WTC11 (cell line): ENCODE measurements around the gene CLK1. TPM values are rescaled to one million over a fixed set of nuclear protein-coding genes. Genes with fewer than 3 reads are reported as not detected.

ENCODE experiments used
- ATAC-seq: fragments of 200-7000 bp; cut with Tn5 transposase; 2 replicates; pipeline ENCODE4 v1.10.0; 2021; ENCODE audit warnings: mild to moderate bottlenecking, moderate library complexity
- CTCF ChIA-PET: fragments of 300-600 bp; sonication (Branson Sonifier 250); formaldehyde crosslinking; loops from one replicate; lab custom pipeline; 2021; ENCODE audit warnings: antibody characterized with exemption; lab: Charles Lee
- POLR2A ChIA-PET: fragments of 350-600 bp; sonication (Branson Sonifier 250); formaldehyde crosslinking; loops from one replicate; lab custom pipeline; 2021; ENCODE audit warnings: antibody characterized with exemption; lab: Charles Lee
- DNase-seq: peaks from one replicate; pipeline ENCODE4 v3.0.0; 2021; ENCODE audit warnings: low spot score
- H3K27ac Mint-ChIP-seq: 2 replicates; pipeline ENCODE4 v1.8.0; 2021; ENCODE audit warnings: mixed read lengths
- H3K27me3 Mint-ChIP-seq: 2 replicates; pipeline ENCODE4 v1.8.0; 2021; ENCODE audit warnings: low read depth, mild to moderate bottlenecking, moderate library complexity, mixed read lengths
- H3K36me3 Mint-ChIP-seq: 2 replicates; pipeline ENCODE4 v1.8.0; 2021; ENCODE audit warnings: mixed read lengths
- H3K4me1 Mint-ChIP-seq: 2 replicates; pipeline ENCODE4 v1.8.0; 2022; ENCODE audit warnings: mixed read lengths
- H3K4me3 Mint-ChIP-seq: 2 replicates; pipeline ENCODE4 v1.8.0; 2021; ENCODE audit warnings: mild to moderate bottlenecking, moderate library complexity, mixed read lengths
- H3K9me3 Mint-ChIP-seq: 2 replicates; pipeline ENCODE4 v1.8.0; 2021; ENCODE audit warnings: mixed read lengths
- ATF1 ChIP-seq: sonication (generic); formaldehyde crosslinking; IDR thresholded peaks from 2 replicates; pipeline ENCODE4 v1.8.1; 2023; ENCODE audit warnings: mild to moderate bottlenecking, moderate library complexity, missing genetic modification reagents
- E2F5 ChIP-seq: sonication (generic); formaldehyde crosslinking; IDR thresholded peaks from 2 replicates; pipeline ENCODE4 v1.8.1; 2022; ENCODE audit warnings: mild to moderate bottlenecking, moderate library complexity, missing genetic modification reagents
- FOXJ3 ChIP-seq: sonication (generic); formaldehyde crosslinking; IDR thresholded peaks from 2 replicates; pipeline ENCODE4 v1.9.0; 2021; ENCODE audit warnings: missing genetic modification reagents, mild to moderate bottlenecking, borderline replicate concordance
- GABPB1 ChIP-seq: sonication (generic); formaldehyde crosslinking; IDR thresholded peaks from 2 replicates; pipeline ENCODE4 v1.8.1; 2023; ENCODE audit warnings: mild to moderate bottlenecking, missing genetic modification reagents
- KAT7 ChIP-seq: sonication (generic); formaldehyde crosslinking; IDR thresholded peaks from 2 replicates; pipeline ENCODE4 v1.8.1; 2023; ENCODE audit warnings: missing genetic modification reagents, mild to moderate bottlenecking, borderline replicate concordance
- NR1H2 ChIP-seq: sonication (generic); formaldehyde crosslinking; IDR thresholded peaks from 2 replicates; pipeline ENCODE4 v1.9.0; 2021; ENCODE audit warnings: mild to moderate bottlenecking, moderate library complexity, missing genetic modification reagents
- NR2C2 ChIP-seq: sonication (generic); formaldehyde crosslinking; IDR thresholded peaks from 2 replicates; pipeline ENCODE4 v1.8.0; 2022; ENCODE audit warnings: mild to moderate bottlenecking, missing genetic modification reagents
- NR3C1 ChIP-seq: sonication (generic); formaldehyde crosslinking; conservative IDR thresholded peaks from 2 replicates; pipeline ENCODE4 v1.8.1; 2023; ENCODE audit warnings: low read depth, mild to moderate bottlenecking, missing genetic modification reagents
- PREB ChIP-seq: sonication (generic); formaldehyde crosslinking; IDR thresholded peaks from 2 replicates; pipeline ENCODE4 v1.8.1; 2022; ENCODE audit warnings: mild to moderate bottlenecking, missing genetic modification reagents, moderate library complexity, borderline replicate concordance
- PRRX2 ChIP-seq: fragments of 250-450 bp; sonication (Bioruptor Pico); IDR thresholded peaks from 2 replicates; pipeline ENCODE4 v1.8.0; 2021; ENCODE audit warnings: mild to moderate bottlenecking
- ZNF416 ChIP-seq: fragments of 250-450 bp; sonication (Bioruptor Pico); IDR thresholded peaks from 2 replicates; pipeline ENCODE4 v1.9.0; 2021; ENCODE audit warnings: mild to moderate bottlenecking, inconsistent platforms
- total RNA-seq: library from RNA; stranded (reverse); gene quantifications from 3 replicates; pipeline ENCODE4 v1.2.3, GENCODE V29; 2021
- TF ChIP-seq, protein P1 (sequence below): sonication (generic); formaldehyde crosslinking; IDR thresholded peaks from 2 replicates; pipeline ENCODE4 v1.8.1; 2022; ENCODE audit warnings: low read depth, missing genetic modification reagents, borderline replicate concordance
- TF ChIP-seq, protein P2 (sequence below): sonication (generic); formaldehyde crosslinking; IDR thresholded peaks from 2 replicates; pipeline ENCODE4 v1.8.0; 2022; ENCODE audit warnings: mild to moderate bottlenecking, missing genetic modification reagents
- TF ChIP-seq, protein P3 (sequence below): sonication (generic); formaldehyde crosslinking; IDR thresholded peaks from 2 replicates; pipeline ENCODE4 v1.8.0; 2023; ENCODE audit warnings: missing genetic modification reagents, mild to moderate bottlenecking, borderline replicate concordance

The CLK1 gene
- total RNA-seq, 1 experiment from 2014 or later, result 25.5 TPM

GRCh38 chr2:200845194-200845593 lies 19.3 kb downstream of the CLK1 start (continued):
- TF ChIP-seq, protein P1, sequence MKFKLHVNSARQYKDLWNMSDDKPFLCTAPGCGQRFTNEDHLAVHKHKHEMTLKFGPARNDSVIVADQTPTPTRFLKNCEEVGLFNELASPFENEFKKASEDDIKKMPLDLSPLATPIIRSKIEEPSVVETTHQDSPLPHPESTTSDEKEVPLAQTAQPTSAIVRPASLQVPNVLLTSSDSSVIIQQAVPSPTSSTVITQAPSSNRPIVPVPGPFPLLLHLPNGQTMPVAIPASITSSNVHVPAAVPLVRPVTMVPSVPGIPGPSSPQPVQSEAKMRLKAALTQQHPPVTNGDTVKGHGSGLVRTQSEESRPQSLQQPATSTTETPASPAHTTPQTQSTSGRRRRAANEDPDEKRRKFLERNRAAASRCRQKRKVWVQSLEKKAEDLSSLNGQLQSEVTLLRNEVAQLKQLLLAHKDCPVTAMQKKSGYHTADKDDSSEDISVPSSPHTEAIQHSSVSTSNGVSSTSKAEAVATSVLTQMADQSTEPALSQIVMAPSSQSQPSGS (CRISPR knock-in tag), result no peak
- TF ChIP-seq, protein P2, sequence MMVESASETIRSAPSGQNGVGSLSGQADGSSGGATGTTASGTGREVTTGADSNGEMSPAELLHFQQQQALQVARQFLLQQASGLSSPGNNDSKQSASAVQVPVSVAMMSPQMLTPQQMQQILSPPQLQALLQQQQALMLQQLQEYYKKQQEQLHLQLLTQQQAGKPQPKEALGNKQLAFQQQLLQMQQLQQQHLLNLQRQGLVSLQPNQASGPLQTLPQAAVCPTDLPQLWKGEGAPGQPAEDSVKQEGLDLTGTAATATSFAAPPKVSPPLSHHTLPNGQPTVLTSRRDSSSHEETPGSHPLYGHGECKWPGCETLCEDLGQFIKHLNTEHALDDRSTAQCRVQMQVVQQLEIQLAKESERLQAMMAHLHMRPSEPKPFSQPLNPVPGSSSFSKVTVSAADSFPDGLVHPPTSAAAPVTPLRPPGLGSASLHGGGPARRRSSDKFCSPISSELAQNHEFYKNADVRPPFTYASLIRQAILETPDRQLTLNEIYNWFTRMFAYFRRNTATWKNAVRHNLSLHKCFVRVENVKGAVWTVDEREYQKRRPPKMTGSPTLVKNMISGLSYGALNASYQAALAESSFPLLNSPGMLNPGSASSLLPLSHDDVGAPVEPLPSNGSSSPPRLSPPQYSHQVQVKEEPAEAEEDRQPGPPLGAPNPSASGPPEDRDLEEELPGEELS, result no peak

DNA sequence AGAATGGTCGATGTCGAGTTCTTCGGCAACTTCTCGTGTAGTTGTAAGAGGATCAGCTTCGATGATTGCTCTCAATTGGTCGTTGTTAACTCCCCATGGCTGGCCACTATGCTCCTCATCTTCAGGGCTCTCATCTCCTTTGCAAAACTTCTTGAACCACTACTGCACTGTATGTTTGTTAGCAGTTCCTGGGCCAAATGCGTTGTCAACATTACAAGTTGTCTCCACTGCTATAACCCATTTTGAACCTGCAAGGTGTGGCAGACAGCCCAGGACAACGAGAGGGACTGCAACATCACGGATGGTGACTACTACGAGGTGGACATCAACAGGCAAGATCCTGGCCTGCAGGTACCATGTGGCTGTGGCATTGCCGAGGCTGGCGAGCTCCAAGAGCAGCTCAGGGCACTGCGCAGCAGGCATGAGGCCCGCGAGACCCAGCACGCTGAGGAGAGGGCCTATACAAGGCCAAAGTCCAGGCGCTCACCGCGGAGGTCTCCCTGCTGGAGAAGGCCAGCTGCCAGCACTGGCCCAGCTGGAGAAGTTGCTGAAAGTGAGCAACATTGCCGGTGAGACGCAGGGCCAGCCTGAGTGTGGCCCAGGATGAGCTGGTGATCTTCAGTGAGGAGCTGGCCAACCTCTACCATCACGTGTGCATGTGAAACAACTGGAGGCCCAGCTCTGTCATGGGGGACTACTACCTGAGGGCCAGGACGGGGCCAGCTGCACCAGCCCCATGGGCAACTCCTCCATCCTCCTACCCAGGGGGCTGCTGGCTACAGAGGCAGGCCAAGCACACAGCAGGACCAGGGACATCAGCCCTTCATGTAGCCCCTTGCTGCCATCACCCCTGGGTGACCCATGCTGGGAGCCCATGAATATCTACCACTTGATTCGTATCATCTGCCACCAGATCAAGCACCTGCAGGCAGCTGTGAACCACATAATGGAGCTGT lies 20.2 kb downstream of the CLK1 start:
- ATAC-seq, result no peak
- H3K9me3 Mint-ChIP-seq, result no peaks in the 10 kb centered on the region
- TF ChIP-seq ATF1 (CRISPR knock-in tag) (no peak), GABPB1 (CRISPR knock-in tag) (peak; percentile 68; the same call in 1 of the 2 replicates), PREB (CRISPR knock-in tag) (peak; percentile 32; the same call in 1 of the 2 replicates)
- TF ChIP-seq, all 79 proteins: peak for 2
- no peak for DNase-seq
- ChIA-PET CTCF (no interaction called here), POLR2A (interaction anchor here (1.0 kb wide), 2 partner anchors 19 to 20 kb away, joined by 3 to 4 read pairs; partner anchors contain the start of gene CLK1)
- H3K4me1 Mint-ChIP-seq, result peaks cover 6% of the 10 kb centered on the region
- no peaks in the 10 kb centered on the region for H3K27me3 Mint-ChIP-seq
- no peak overlapping the region for H3K27ac Mint-ChIP-seq
- no peak overlapping the region for H3K4me3 Mint-ChIP-seq
- no peaks in the 10 kb centered on the region for H3K36me3 Mint-ChIP-seq

- ATAC-seq (peak; percentile 16; the same call in 1 of the 2 replicates), DNase-seq (no peak)
- Mint-ChIP-seq H3K4me1 (peaks cover 7% of the 10 kb centered on the region), H3K36me3 (peaks cover 5% of the 10 kb centered on the region), H3K9me3 (peaks cover 24% of the 10 kb centered on the region), H3K27ac (no peak overlapping the region), H3K4me3 (no peak overlapping the region), H3K27me3 (no peaks in the 10 kb centered on the region)
- ChIA-PET POLR2A (no interaction called here), CTCF (no interaction called here)
- TF ChIP-seq PREB (CRISPR knock-in tag), result no peak
- TF ChIP-seq NR2C2 (CRISPR knock-in tag), result no peak
- TF ChIP-seq, protein P2, result no peak
Observed at GRCh38 chr2:200839513-200839912, 24.9 kb downstream of the CLK1 start.

GRCh38 chr2:200834701-200835100 lies 29.8 kb downstream of the CLK1 start:
- H3K9me3 Mint-ChIP-seq, result peaks cover 24% of the 10 kb centered on the region
- POLR2A ChIA-PET, result no interaction called here
- no peaks in the 10 kb centered on the region; the same call in 1 of the 2 replicates for H3K27me3 Mint-ChIP-seq
- no peak overlapping the region for H3K4me3 Mint-ChIP-seq
- H3K36me3 Mint-ChIP-seq, result peaks cover 5% of the 10 kb centered on the region
- no peak for ATAC-seq
- peaks cover 5% of the 10 kb centered on the region for H3K4me1 Mint-ChIP-seq
- CTCF ChIA-PET, result no interaction called here
- H3K27ac Mint-ChIP-seq, result no peak overlapping the region
- DNase-seq, result no peak
- no peak for TF ChIP-seq KAT7 (CRISPR knock-in tag)
- TF ChIP-seq PRRX2 (CRISPR knock-in tag), result no peak
- TF ChIP-seq FOXJ3 (CRISPR knock-in tag), result no peak
- no peak for TF ChIP-seq NR3C1 (CRISPR knock-in tag)
- TF ChIP-seq, protein P3, sequence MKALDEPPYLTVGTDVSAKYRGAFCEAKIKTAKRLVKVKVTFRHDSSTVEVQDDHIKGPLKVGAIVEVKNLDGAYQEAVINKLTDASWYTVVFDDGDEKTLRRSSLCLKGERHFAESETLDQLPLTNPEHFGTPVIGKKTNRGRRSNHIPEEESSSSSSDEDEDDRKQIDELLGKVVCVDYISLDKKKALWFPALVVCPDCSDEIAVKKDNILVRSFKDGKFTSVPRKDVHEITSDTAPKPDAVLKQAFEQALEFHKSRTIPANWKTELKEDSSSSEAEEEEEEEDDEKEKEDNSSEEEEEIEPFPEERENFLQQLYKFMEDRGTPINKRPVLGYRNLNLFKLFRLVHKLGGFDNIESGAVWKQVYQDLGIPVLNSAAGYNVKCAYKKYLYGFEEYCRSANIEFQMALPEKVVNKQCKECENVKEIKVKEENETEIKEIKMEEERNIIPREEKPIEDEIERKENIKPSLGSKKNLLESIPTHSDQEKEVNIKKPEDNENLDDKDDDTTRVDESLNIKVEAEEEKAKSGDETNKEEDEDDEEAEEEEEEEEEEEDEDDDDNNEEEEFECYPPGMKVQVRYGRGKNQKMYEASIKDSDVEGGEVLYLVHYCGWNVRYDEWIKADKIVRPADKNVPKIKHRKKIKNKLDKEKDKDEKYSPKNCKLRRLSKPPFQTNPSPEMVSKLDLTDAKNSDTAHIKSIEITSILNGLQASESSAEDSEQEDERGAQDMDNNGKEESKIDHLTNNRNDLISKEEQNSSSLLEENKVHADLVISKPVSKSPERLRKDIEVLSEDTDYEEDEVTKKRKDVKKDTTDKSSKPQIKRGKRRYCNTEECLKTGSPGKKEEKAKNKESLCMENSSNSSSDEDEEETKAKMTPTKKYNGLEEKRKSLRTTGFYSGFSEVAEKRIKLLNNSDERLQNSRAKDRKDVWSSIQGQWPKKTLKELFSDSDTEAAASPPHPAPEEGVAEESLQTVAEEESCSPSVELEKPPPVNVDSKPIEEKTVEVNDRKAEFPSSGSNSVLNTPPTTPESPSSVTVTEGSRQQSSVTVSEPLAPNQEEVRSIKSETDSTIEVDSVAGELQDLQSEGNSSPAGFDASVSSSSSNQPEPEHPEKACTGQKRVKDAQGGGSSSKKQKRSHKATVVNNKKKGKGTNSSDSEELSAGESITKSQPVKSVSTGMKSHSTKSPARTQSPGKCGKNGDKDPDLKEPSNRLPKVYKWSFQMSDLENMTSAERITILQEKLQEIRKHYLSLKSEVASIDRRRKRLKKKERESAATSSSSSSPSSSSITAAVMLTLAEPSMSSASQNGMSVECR, result no peak
- TF ChIP-seq ZNF416 (CRISPR knock-in tag), result no peak
- no peak for TF ChIP-seq E2F5 (CRISPR knock-in tag)
- TF ChIP-seq NR1H2 (CRISPR knock-in tag), result no peak
